GM21367 (cell line): ENCODE measurements around the gene TMEM52.

Source experiments
- ATAC-seq: cut with Tn5 transposase; IDR thresholded peaks from one replicate; pipeline ENCODE4 v1.9.1; 2021; ENCODE audit not compliant: unreplicated experiment

TMEM52 gene

GRCh38 chr1:1876335-1876930, 42.6 kb downstream of the TMEM52 start:
- no peak for ATAC-seq

- ATAC-seq = no peak
Observed at GRCh38 chr1:1875932-1876331, 43.1 kb downstream of the TMEM52 start.

- no peak for ATAC-seq
Observed at GRCh38 chr1:1874901-1875300, 44.2 kb downstream of the TMEM52 start.

- ATAC-seq = no peak
Observed at GRCh38 chr1:1873186-1873585, 45.9 kb downstream of the TMEM52 start.

- no peak for ATAC-seq
Observed at GRCh38 chr1:1872329-1872994, 46.6 kb downstream of the TMEM52 start.

- no peak for ATAC-seq
Observed at GRCh38 chr1:1869469-1869868, 49.6 kb downstream of the TMEM52 start.
